GM12878 (cell line): ENCODE measurements around the gene GGT1.

ENCODE experiments used
- EGR1 ChIP-seq, 2 experiments: IDR thresholded peaks; 1 replicate in 1 of 2; 2 replicates in 1 of 2; pipeline ENCODE4 v1.6.1; 2011 to 2012; ENCODE audit warnings: low read depth in 2 of 2, low read length in 2 of 2, borderline replicate concordance in 1 of 2, mild to moderate bottlenecking in 1 of 2, moderate library complexity in 1 of 2
- EZH2 ChIP-seq: IDR thresholded peaks from 2 replicates; pipeline ENCODE4 v1.6.1; 2012; ENCODE audit warnings: low read depth, mild to moderate bottlenecking, control low read depth, inconsistent platforms, low read length, borderline replicate concordance; ENCODE audit not compliant: control insufficient read depth
- IKZF2 ChIP-seq, 2 experiments: fragments of 450-650 bp; IDR thresholded peaks; 2 replicates each; pipeline ENCODE4 v1.6.1; 2017; ENCODE audit warnings: mild to moderate bottlenecking in 2 of 2, moderate library complexity in 2 of 2
- JUND ChIP-seq: IDR thresholded peaks from 2 replicates; pipeline ENCODE4 v1.6.1; 2012; ENCODE audit warnings: low read depth, mild to moderate bottlenecking, low read length, improper control_type of control experiment, moderate library complexity
- POLR2A ChIP-seq: IDR thresholded peaks from 2 replicates; pipeline ENCODE4 v1.6.1; 2011; ENCODE audit warnings: low read depth, mild to moderate bottlenecking, low read length
- POLR2AphosphoS5 ChIP-seq: IDR thresholded peaks from 2 replicates; pipeline ENCODE4 v1.6.1; 2011; ENCODE audit warnings: mild to moderate bottlenecking, low read length, inconsistent platforms
- SMAD5 ChIP-seq: IDR thresholded peaks from 2 replicates; pipeline ENCODE4 v1.6.1; 2016; ENCODE audit warnings: antibody characterized with exemption, low read depth
- TAF1 ChIP-seq: IDR thresholded peaks from 2 replicates; pipeline ENCODE4 v1.6.1; 2011; ENCODE audit warnings: mild to moderate bottlenecking, low read depth, low read length, borderline replicate concordance
- TCF12 ChIP-seq: IDR thresholded peaks from 2 replicates; pipeline ENCODE4 v1.6.1; 2011; ENCODE audit warnings: low read depth, mild to moderate bottlenecking, low read length
- ZSCAN29 ChIP-seq: fragments of 450-650 bp; IDR thresholded peaks from 2 replicates; pipeline ENCODE4 v1.6.1; 2017; ENCODE audit warnings: mild to moderate bottlenecking, moderate library complexity
- TF ChIP-seq, protein P1 (sequence below), 3 experiments: IDR thresholded peaks in 2 of 3; conservative IDR thresholded peaks in 1 of 3; 2 replicates each; pipeline ENCODE4 v1.5.1; 2011; ENCODE audit warnings: low read depth in 3 of 3, low read length in 3 of 3, mild to moderate bottlenecking in 3 of 3, control low read depth in 2 of 3, moderate library complexity in 2 of 3, inconsistent platforms in 1 of 3, mixed read lengths in 1 of 3; ENCODE audit not compliant: control insufficient read depth in 2 of 3, insufficient read depth in 1 of 3; ENCODE audit errors: extremely low read depth in 1 of 3
- TF ChIP-seq, protein P2 (sequence below): IDR thresholded peaks from 2 replicates; pipeline ENCODE4 v1.6.1; 2011; ENCODE audit warnings: low read depth, low read length, improper control_type of control experiment, borderline replicate concordance
- TF ChIP-seq, protein P3 (sequence below): IDR thresholded peaks from 2 replicates; pipeline ENCODE4 v1.6.1; 2012; ENCODE audit warnings: mild to moderate bottlenecking, low read depth, low read length
- TF ChIP-seq, protein P4 (sequence below): fragments of 150-350 bp; IDR thresholded peaks from 2 replicates; pipeline ENCODE4 v1.6.1; 2016; ENCODE audit warnings: low read depth, low read length

DNA sequence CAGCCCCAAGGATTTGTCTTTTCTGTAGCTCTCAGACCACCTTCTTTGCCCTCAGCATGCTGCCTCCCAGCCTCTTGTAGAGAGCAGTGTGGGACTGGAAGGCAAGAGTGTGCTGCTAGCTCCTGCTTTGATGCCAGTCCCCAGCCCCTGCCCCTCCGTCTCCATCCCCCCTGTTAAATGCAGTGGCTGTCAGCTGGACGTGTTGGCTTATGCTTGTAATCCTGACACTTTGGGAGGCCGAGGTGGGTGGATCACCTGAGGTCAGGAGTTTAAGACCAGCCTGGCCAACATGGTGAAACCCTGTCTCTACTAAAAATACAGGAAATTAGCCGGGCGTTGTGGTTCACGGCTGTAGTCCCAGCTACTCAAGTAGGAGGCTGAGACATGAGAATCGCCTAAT is 31.7 kb upstream of the GGT1 start:
- TF ChIP-seq, protein P1, sequence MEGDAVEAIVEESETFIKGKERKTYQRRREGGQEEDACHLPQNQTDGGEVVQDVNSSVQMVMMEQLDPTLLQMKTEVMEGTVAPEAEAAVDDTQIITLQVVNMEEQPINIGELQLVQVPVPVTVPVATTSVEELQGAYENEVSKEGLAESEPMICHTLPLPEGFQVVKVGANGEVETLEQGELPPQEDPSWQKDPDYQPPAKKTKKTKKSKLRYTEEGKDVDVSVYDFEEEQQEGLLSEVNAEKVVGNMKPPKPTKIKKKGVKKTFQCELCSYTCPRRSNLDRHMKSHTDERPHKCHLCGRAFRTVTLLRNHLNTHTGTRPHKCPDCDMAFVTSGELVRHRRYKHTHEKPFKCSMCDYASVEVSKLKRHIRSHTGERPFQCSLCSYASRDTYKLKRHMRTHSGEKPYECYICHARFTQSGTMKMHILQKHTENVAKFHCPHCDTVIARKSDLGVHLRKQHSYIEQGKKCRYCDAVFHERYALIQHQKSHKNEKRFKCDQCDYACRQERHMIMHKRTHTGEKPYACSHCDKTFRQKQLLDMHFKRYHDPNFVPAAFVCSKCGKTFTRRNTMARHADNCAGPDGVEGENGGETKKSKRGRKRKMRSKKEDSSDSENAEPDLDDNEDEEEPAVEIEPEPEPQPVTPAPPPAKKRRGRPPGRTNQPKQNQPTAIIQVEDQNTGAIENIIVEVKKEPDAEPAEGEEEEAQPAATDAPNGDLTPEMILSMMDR (IDR thresholded peaks at IDR 0.05 in 2 of 3, conservative IDR thresholded peaks at IDR 0.05 in 1 of 3; ENCODE audit: control insufficient read depth in 2 of 3, extremely low read depth in 1 of 3, insufficient read depth in 1 of 3, low read depth in 3 of 3, low read length in 3 of 3), result no peak
- TF ChIP-seq SMAD5 (no peak), POLR2AphosphoS5 (no peak), TAF1 (no peak), EZH2 (no peak), TCF12 (no peak), IKZF2 (IDR thresholded peaks at IDR 0.05) (no peak), EGR1 (IDR thresholded peaks at IDR 0.05; ENCODE audit: borderline replicate concordance in 1 of 2, low read depth in 2 of 2, low read length in 2 of 2) (no peak), JUND (no peak), POLR2A (no peak), ZSCAN29 (no peak)
- TF ChIP-seq, protein P2, sequence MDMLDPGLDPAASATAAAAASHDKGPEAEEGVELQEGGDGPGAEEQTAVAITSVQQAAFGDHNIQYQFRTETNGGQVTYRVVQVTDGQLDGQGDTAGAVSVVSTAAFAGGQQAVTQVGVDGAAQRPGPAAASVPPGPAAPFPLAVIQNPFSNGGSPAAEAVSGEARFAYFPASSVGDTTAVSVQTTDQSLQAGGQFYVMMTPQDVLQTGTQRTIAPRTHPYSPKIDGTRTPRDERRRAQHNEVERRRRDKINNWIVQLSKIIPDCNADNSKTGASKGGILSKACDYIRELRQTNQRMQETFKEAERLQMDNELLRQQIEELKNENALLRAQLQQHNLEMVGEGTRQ, result no peak
- TF ChIP-seq, protein P3, sequence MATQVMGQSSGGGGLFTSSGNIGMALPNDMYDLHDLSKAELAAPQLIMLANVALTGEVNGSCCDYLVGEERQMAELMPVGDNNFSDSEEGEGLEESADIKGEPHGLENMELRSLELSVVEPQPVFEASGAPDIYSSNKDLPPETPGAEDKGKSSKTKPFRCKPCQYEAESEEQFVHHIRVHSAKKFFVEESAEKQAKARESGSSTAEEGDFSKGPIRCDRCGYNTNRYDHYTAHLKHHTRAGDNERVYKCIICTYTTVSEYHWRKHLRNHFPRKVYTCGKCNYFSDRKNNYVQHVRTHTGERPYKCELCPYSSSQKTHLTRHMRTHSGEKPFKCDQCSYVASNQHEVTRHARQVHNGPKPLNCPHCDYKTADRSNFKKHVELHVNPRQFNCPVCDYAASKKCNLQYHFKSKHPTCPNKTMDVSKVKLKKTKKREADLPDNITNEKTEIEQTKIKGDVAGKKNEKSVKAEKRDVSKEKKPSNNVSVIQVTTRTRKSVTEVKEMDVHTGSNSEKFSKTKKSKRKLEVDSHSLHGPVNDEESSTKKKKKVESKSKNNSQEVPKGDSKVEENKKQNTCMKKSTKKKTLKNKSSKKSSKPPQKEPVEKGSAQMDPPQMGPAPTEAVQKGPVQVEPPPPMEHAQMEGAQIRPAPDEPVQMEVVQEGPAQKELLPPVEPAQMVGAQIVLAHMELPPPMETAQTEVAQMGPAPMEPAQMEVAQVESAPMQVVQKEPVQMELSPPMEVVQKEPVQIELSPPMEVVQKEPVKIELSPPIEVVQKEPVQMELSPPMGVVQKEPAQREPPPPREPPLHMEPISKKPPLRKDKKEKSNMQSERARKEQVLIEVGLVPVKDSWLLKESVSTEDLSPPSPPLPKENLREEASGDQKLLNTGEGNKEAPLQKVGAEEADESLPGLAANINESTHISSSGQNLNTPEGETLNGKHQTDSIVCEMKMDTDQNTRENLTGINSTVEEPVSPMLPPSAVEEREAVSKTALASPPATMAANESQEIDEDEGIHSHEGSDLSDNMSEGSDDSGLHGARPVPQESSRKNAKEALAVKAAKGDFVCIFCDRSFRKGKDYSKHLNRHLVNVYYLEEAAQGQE, result no peak
- TF ChIP-seq, protein P4, sequence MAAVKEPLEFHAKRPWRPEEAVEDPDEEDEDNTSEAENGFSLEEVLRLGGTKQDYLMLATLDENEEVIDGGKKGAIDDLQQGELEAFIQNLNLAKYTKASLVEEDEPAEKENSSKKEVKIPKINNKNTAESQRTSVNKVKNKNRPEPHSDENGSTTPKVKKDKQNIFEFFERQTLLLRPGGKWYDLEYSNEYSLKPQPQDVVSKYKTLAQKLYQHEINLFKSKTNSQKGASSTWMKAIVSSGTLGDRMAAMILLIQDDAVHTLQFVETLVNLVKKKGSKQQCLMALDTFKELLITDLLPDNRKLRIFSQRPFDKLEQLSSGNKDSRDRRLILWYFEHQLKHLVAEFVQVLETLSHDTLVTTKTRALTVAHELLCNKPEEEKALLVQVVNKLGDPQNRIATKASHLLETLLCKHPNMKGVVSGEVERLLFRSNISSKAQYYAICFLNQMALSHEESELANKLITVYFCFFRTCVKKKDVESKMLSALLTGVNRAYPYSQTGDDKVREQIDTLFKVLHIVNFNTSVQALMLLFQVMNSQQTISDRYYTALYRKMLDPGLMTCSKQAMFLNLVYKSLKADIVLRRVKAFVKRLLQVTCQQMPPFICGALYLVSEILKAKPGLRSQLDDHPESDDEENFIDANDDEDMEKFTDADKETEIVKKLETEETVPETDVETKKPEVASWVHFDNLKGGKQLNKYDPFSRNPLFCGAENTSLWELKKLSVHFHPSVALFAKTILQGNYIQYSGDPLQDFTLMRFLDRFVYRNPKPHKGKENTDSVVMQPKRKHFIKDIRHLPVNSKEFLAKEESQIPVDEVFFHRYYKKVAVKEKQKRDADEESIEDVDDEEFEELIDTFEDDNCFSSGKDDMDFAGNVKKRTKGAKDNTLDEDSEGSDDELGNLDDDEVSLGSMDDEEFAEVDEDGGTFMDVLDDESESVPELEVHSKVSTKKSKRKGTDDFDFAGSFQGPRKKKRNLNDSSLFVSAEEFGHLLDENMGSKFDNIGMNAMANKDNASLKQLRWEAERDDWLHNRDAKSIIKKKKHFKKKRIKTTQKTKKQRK, result no peak
